ENCODE data around the gene PEX1.
A peak's percentile ranks its signal among the peaks of the same experiment; 100 is the strongest.

Gene PEX1

GRCh38 chr7:92528188-92528957, at the start of gene PEX1, which contains the start of gene RBM48:
Gene PEX1, minus strand, starts transcription at chr7:92528520. Its CDS starts 85 bp downstream, at chr7:92528435.
Gene RBM48, plus strand, starts transcription at chr7:92528795. Its CDS starts 19 bp downstream, at chr7:92528814.
- Histone ChIP-seq H3K9me3 (ENCODE audit: control insufficient read depth, insufficient read depth, low read length) (no peaks in the 10 kb centered on the region), H3K27ac (ENCODE audit: low read length) (no peak within 1 kb of the TSS), H3K36me3 (ENCODE audit: control insufficient read depth, insufficient read depth, low read length) (peaks cover 5% of the 10 kb centered on the region; the same call in 1 of the 2 replicates), H3K4me1 (ENCODE audit: control insufficient read depth, insufficient read depth, low read length) (no peaks in the 10 kb centered on the region), H3K4me3 (ENCODE audit: low read length) (peak within 1 kb of the TSS; percentile 96), H3K27me3 (ENCODE audit: control insufficient read depth, insufficient read depth, low read length) (no peaks in the 10 kb centered on the region)
- DNase-seq (ENCODE audit: low read depth, low spot score): peak; percentile 98
- WGBS (ENCODE audit: insufficient coverage, insufficient read length): no CpG with 5 or more reads among the region's 79 CpGs

DNA sequence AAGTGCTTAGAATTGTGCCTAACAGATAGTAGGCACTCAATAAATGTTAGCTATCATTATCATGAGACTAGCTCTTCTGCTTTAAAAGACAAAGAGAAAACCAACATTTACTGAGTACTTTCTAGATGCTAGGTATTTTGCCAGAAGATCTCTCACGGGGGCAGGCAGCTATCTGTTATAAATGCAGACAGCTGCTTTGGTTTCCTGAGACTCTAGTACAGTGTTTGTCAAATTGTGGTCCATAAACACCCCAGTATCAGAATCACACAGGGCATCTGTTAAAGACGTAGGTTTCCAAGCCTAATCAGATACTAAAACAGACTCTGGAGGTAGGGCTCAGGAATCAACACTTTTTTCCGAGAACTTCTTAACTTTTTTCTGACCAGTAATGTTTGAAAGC, 48.0 kb upstream of the PEX1 start:
- no peak for DNase-seq (ENCODE audit: low read depth, low spot score)
- Histone ChIP-seq H3K27ac (ENCODE audit: low read length) (no peak overlapping the region), H3K4me1 (ENCODE audit: control insufficient read depth, insufficient read depth, low read length) (no peaks in the 10 kb centered on the region; the same call in 1 of the 2 replicates), H3K27me3 (ENCODE audit: control insufficient read depth, insufficient read depth, low read length) (no peaks in the 10 kb centered on the region; the same call in 1 of the 2 replicates), H3K9me3 (ENCODE audit: control insufficient read depth, insufficient read depth, low read length) (no peaks in the 10 kb centered on the region), H3K4me3 (ENCODE audit: low read length) (no peak overlapping the region), H3K36me3 (ENCODE audit: control insufficient read depth, insufficient read depth, low read length) (peaks cover 7% of the 10 kb centered on the region; the same call in 1 of the 2 replicates)
- WGBS (ENCODE audit: insufficient coverage, insufficient read length): no CpG with 5 or more reads among the region's 3 CpGs

DNA sequence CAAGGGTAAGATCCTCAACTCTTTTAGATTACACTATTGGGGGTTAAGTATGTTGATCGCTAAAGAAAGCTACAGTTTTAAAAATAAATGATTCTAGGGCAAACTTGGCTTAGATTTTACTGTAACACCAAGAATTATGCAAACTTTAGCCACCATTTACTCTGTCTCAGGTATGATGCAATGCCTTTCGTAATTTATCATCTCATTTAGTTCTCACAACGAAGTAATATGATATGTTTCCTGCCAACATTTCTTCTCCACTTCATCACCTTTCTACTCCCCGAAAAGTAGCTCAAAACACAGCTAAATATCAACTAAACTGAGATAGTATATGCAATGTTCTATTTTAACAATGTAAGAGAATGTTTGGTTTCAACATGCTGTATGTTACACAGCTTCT, 40.8 kb upstream of the PEX1 start:
- peaks cover 5% of the 10 kb centered on the region; the same call in 1 of the 2 replicates for H3K36me3 ChIP-seq (ENCODE audit: control insufficient read depth, insufficient read depth, low read length)
- WGBS (ENCODE audit: insufficient coverage, insufficient read length): no CpG with 5 or more reads among the region's 4 CpGs
- H3K9me3 ChIP-seq (ENCODE audit: control insufficient read depth, insufficient read depth, low read length): no peaks in the 10 kb centered on the region
- no peaks in the 10 kb centered on the region; the same call in 1 of the 2 replicates for H3K27me3 ChIP-seq (ENCODE audit: control insufficient read depth, insufficient read depth, low read length)
- no peaks in the 10 kb centered on the region for H3K4me1 ChIP-seq (ENCODE audit: control insufficient read depth, insufficient read depth, low read length)
- H3K4me3 ChIP-seq (ENCODE audit: low read length): no peak overlapping the region
- no peak for DNase-seq (ENCODE audit: low read depth, low spot score)
- H3K27ac ChIP-seq (ENCODE audit: low read length): no peak overlapping the region

DNA sequence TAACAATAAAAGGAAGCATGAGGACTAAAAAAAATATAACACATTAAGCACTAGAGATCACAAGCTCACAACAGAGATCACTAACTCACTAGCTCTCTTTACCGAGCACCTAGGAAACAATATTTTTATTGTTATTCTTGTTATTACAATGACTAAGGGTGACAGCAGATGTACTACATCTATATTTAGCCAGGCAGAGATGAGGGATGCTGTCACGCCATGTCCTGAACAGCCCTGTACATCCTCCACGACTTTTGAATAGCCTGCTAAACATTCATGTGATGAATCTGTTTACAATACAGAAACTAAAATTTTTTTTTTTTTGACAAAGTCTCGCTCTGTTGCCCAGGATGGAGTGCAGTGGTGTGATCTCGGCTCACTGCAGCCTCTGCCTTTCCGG, 39.1 kb upstream of the PEX1 start:
- WGBS (ENCODE audit: insufficient coverage, insufficient read length): no CpG with 5 or more reads among the region's 6 CpGs
- no peak overlapping the region for H3K27ac ChIP-seq (ENCODE audit: low read length)
- H3K4me3 ChIP-seq (ENCODE audit: low read length): no peak overlapping the region
- no peaks in the 10 kb centered on the region for H3K4me1 ChIP-seq (ENCODE audit: control insufficient read depth, insufficient read depth, low read length)
- H3K36me3 ChIP-seq (ENCODE audit: control insufficient read depth, insufficient read depth, low read length): peaks cover 3% of the 10 kb centered on the region; the same call in 1 of the 2 replicates
- no peaks in the 10 kb centered on the region for H3K9me3 ChIP-seq (ENCODE audit: control insufficient read depth, insufficient read depth, low read length)
- DNase-seq (ENCODE audit: low read depth, low spot score): no peak
- H3K27me3 ChIP-seq (ENCODE audit: control insufficient read depth, insufficient read depth, low read length): no peaks in the 10 kb centered on the region

- no peak overlapping the region for H3K27ac ChIP-seq (ENCODE audit: low read length)
- H3K36me3 ChIP-seq (ENCODE audit: control insufficient read depth, insufficient read depth, low read length): no peaks in the 10 kb centered on the region; the same call in 1 of the 2 replicates
- WGBS (ENCODE audit: insufficient coverage, insufficient read length): no CpG with 5 or more reads among the region's 2 CpGs
- H3K4me1 ChIP-seq (ENCODE audit: control insufficient read depth, insufficient read depth, low read length): no peaks in the 10 kb centered on the region
- no peaks in the 10 kb centered on the region for H3K27me3 ChIP-seq (ENCODE audit: control insufficient read depth, insufficient read depth, low read length)
- no peak overlapping the region for H3K4me3 ChIP-seq (ENCODE audit: low read length)
- no peaks in the 10 kb centered on the region for H3K9me3 ChIP-seq (ENCODE audit: control insufficient read depth, insufficient read depth, low read length)
- DNase-seq (ENCODE audit: low read depth, low spot score): no peak
Observed at GRCh38 chr7:92563345-92563744, 35.0 kb upstream of the PEX1 start.

DNA sequence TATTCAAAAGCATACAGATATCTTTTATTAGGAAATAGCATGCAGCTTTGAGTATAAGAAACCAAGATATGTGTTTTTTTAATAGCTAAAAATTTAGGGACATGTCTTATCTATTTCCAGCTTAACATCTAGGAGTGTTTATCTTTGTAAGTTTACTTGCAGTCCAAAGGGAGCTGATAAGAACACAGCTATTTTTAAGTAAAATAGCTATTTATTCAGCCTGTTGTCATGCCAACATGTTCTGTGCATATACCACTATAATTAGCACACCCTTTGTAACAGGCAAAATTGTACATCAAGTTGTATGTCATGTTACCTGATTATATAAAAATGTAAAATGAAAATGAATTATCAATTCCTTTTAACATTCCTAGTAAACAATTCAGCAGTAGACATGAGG, 32.3 kb upstream of the PEX1 start:
- Histone ChIP-seq H3K36me3 (ENCODE audit: control insufficient read depth, insufficient read depth, low read length) (no peaks in the 10 kb centered on the region; the same call in 1 of the 2 replicates), H3K4me3 (ENCODE audit: low read length) (no peak overlapping the region), H3K27me3 (ENCODE audit: control insufficient read depth, insufficient read depth, low read length) (no peaks in the 10 kb centered on the region), H3K9me3 (ENCODE audit: control insufficient read depth, insufficient read depth, low read length) (no peaks in the 10 kb centered on the region), H3K4me1 (ENCODE audit: control insufficient read depth, insufficient read depth, low read length) (no peaks in the 10 kb centered on the region), H3K27ac (ENCODE audit: low read length) (no peak overlapping the region)
- DNase-seq (ENCODE audit: low read depth, low spot score): no peak

DNA sequence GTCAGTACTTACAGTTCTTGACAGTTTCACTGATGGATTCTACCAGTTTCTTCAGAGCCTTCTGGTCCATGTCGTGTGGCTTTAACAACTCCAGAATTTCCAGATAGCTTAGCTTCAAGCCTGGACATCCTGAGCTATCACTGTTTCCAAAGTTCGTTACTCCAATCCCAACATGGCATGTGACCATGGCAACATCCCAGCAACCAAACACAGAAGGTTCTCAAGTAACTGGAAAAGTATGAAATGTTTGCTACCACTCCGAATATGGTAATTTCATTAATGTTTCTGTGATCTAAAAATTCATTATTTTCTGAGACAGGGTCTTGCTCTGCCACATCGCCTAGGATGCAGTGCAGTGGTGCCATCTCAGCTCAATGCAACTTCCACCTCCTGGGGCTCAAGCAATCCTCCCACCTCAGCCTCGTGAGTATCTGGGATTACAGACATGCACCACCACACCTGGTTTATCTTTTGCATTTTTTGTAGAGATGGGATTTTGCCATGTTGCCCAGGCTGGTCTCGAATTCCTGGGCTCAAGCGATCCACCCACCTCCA, 29.6 kb upstream of the PEX1 start:
- Histone ChIP-seq H3K27me3 (ENCODE audit: control insufficient read depth, insufficient read depth, low read length) (no peaks in the 10 kb centered on the region), H3K27ac (ENCODE audit: low read length) (no peak overlapping the region), H3K9me3 (ENCODE audit: control insufficient read depth, insufficient read depth, low read length) (no peaks in the 10 kb centered on the region), H3K36me3 (ENCODE audit: control insufficient read depth, insufficient read depth, low read length) (no peaks in the 10 kb centered on the region; the same call in 1 of the 2 replicates), H3K4me1 (ENCODE audit: control insufficient read depth, insufficient read depth, low read length) (no peaks in the 10 kb centered on the region), H3K4me3 (ENCODE audit: low read length) (no peak overlapping the region)
- no CpG with 5 or more reads among the region's 7 CpGs for whole genome bisulfite sequencing (ENCODE audit: insufficient coverage, insufficient read length)
- no peak for DNase-seq (ENCODE audit: low read depth, low spot score)

DNA sequence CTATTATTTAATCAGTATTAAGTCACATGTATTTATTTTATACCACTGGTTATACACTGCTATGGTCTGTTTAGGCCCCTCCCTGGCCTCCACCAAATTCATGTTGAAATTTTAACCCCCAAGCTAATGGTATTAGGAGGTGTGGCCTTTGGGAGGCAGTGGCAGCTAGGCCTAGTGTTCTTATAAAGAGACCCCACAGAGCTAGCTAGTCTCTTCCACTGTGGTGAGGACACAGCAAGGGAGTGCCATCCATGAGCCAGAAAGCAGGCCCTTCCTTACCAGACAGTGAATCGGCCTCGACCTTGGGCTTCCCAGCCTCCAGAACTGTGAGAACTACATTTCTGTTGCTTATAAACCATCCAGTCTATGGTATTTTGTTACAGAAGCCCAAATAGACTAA, 28.9 kb upstream of the PEX1 start:
- H3K9me3 ChIP-seq (ENCODE audit: control insufficient read depth, insufficient read depth, low read length): no peaks in the 10 kb centered on the region
- no peaks in the 10 kb centered on the region for H3K4me1 ChIP-seq (ENCODE audit: control insufficient read depth, insufficient read depth, low read length)
- no peak overlapping the region for H3K4me3 ChIP-seq (ENCODE audit: low read length)
- H3K27ac ChIP-seq (ENCODE audit: low read length): no peak overlapping the region
- no peak for DNase-seq (ENCODE audit: low read depth, low spot score)
- no peaks in the 10 kb centered on the region for H3K36me3 ChIP-seq (ENCODE audit: control insufficient read depth, insufficient read depth, low read length)
- H3K27me3 ChIP-seq (ENCODE audit: control insufficient read depth, insufficient read depth, low read length): no peaks in the 10 kb centered on the region
- no CpG with 5 or more reads among the region's 2 CpGs for WGBS (ENCODE audit: insufficient coverage, insufficient read length)

- DNase-seq (ENCODE audit: low read depth, low spot score): no peak
- no CpG with 5 or more reads among the region's 4 CpGs for WGBS (ENCODE audit: insufficient coverage, insufficient read length)
- no peaks in the 10 kb centered on the region for H3K4me1 ChIP-seq (ENCODE audit: control insufficient read depth, insufficient read depth, low read length)
- no peaks in the 10 kb centered on the region for H3K27me3 ChIP-seq (ENCODE audit: control insufficient read depth, insufficient read depth, low read length)
- no peaks in the 10 kb centered on the region for H3K9me3 ChIP-seq (ENCODE audit: control insufficient read depth, insufficient read depth, low read length)
- H3K27ac ChIP-seq (ENCODE audit: low read length): no peak overlapping the region
- no peaks in the 10 kb centered on the region for H3K36me3 ChIP-seq (ENCODE audit: control insufficient read depth, insufficient read depth, low read length)
- no peak overlapping the region for H3K4me3 ChIP-seq (ENCODE audit: low read length)
Observed at GRCh38 chr7:92550194-92550593, 21.9 kb upstream of the PEX1 start.

DNA sequence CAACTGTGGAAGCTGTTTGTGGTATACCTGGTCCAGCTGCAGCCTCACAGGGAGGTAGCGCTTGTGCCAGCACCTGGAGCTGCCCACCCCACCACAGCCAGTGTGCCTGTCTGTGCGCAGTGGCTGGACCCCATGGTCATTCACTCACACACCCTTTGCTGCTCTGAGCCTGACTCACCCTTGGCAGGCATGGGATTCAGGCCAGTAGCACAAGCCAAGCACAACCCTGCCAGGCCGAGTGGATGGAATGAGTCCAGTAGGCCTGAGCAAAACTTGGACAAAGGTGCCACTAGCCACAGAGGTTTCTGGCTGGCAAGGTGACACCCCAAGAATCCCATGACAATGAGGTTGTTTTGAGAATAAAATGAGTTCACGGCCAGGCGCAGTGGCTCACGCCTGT, 19.3 kb upstream of the PEX1 start:
- WGBS (ENCODE audit: insufficient coverage, insufficient read length): no CpG with 5 or more reads among the region's 6 CpGs
- H3K27ac ChIP-seq (ENCODE audit: low read length): no peak overlapping the region
- no peaks in the 10 kb centered on the region for H3K36me3 ChIP-seq (ENCODE audit: control insufficient read depth, insufficient read depth, low read length)
- no peak overlapping the region for H3K4me3 ChIP-seq (ENCODE audit: low read length)
- H3K27me3 ChIP-seq (ENCODE audit: control insufficient read depth, insufficient read depth, low read length): no peaks in the 10 kb centered on the region
- no peaks in the 10 kb centered on the region for H3K9me3 ChIP-seq (ENCODE audit: control insufficient read depth, insufficient read depth, low read length)
- no peaks in the 10 kb centered on the region for H3K4me1 ChIP-seq (ENCODE audit: control insufficient read depth, insufficient read depth, low read length)
- DNase-seq (ENCODE audit: low read depth, low spot score): no peak

Data from iPS DF 6.9 (cell line).